IMR-90 (cell line): ENCODE measurements around the gene S100A8. TPM values are rescaled to one million over a fixed set of nuclear protein-coding genes. Genes with fewer than 3 reads are reported as not detected.
A peak's percentile ranks its signal among the peaks of the same experiment; 100 is the strongest.

Experiments
- ATAC-seq: fragments of 200-7000 bp; cut with Tn5 transposase; 2 replicates; pipeline ENCODE4 v1.9.1; 2020; ENCODE audit warnings: low read depth, mild to moderate bottlenecking, moderate library complexity
- BruUV-seq: library from RNA; stranded (reverse); fragments of 400-500 nt; replicated peaks from 2 replicates; lab custom pipeline; 2021; lab: Mats Ljungman, UMichigan
- CTCF ChIA-PET: fragments of 300-600 bp; formaldehyde crosslinking; extraction: SDS; loops from one replicate; lab custom pipeline; 2021; ENCODE audit warnings: antibody characterized with exemption; lab: Yijun Ruan, JAX
- POLR2A ChIA-PET: fragments of 300-600 bp; sonication (Branson Sonifier 250); formaldehyde crosslinking; loops from one replicate; lab custom pipeline; 2022; ENCODE audit warnings: antibody characterized with exemption; ENCODE audit not compliant: unreplicated experiment; lab: Charles Lee
- DNase-seq: peaks from one replicate; pipeline ENCODE4 v3.0.0; 2013
- H2AFZ ChIP-seq: replicated peaks from 2 replicates; pipeline ENCODE3; 2013; ENCODE audit warnings: low read length, mild to moderate bottlenecking; ENCODE audit not compliant: poor library complexity
- H2AK5ac ChIP-seq: 2 replicates; pipeline ENCODE4 v1.6.1; 2013; ENCODE audit warnings: low read depth, low read length, inconsistent platforms
- H2AK9ac ChIP-seq: replicated peaks from 2 replicates; pipeline ENCODE3; 2013; ENCODE audit warnings: mild to moderate bottlenecking, low read depth, low read length, moderate library complexity; ENCODE audit not compliant: poor library complexity
- H2BK120ac ChIP-seq: 2 replicates; pipeline ENCODE4 v1.6.1; 2013; ENCODE audit warnings: low read depth, low read length, inconsistent platforms
- H2BK15ac ChIP-seq: 3 replicates; pipeline ENCODE4 v1.6.1; 2013; ENCODE audit warnings: low read depth, low read length, inconsistent platforms
- H2BK20ac ChIP-seq: 2 replicates; pipeline ENCODE4 v1.6.1; 2013; ENCODE audit warnings: low read depth, mild to moderate bottlenecking, inconsistent platforms, low read length, moderate library complexity
- H2BK5ac ChIP-seq: 2 replicates; pipeline ENCODE4 v1.6.1; 2013; ENCODE audit warnings: mild to moderate bottlenecking, low read depth, low read length, inconsistent platforms; ENCODE audit not compliant: poor library complexity, severe bottlenecking
- H3K14ac ChIP-seq: replicated peaks from 2 replicates; pipeline ENCODE4 v1.6.1; 2013; ENCODE audit warnings: low read depth, low read length, inconsistent platforms
- H3K18ac ChIP-seq: 2 replicates; pipeline ENCODE4 v1.6.1; 2013; ENCODE audit warnings: low read depth, low read length, control low read depth
- H3K23ac ChIP-seq: 2 replicates; pipeline ENCODE4 v1.6.1; 2013; ENCODE audit warnings: low read depth, low read length, inconsistent platforms
- H3K27ac ChIP-seq: 2 replicates; pipeline ENCODE4 v1.5.1; 2013; ENCODE audit warnings: mild to moderate bottlenecking, control low read depth, low read length; ENCODE audit not compliant: insufficient read depth
- H3K27me3 ChIP-seq: 2 replicates; pipeline ENCODE4 v1.6.1; 2013; ENCODE audit warnings: low read length; ENCODE audit not compliant: control insufficient read depth, insufficient read depth
- H3K36me3 ChIP-seq: 2 replicates; pipeline ENCODE4 v1.6.1; 2013; ENCODE audit warnings: low read length, mixed read lengths; ENCODE audit not compliant: control insufficient read depth, insufficient read depth
- H3K4ac ChIP-seq: 2 replicates; pipeline ENCODE4 v1.6.1; 2013; ENCODE audit warnings: low read depth, low read length, inconsistent platforms
- H3K4me1 ChIP-seq: 2 replicates; pipeline ENCODE4 v1.6.1; 2013; ENCODE audit warnings: low read length, mixed read lengths; ENCODE audit not compliant: control insufficient read depth, insufficient read depth
- H3K4me2 ChIP-seq: 2 replicates; pipeline ENCODE4 v1.6.1; 2013; ENCODE audit warnings: low read depth, mild to moderate bottlenecking, control low read depth, low read length, moderate library complexity
- H3K4me3 ChIP-seq: 2 replicates; pipeline ENCODE4 v1.5.1; 2013; ENCODE audit warnings: low read depth, mild to moderate bottlenecking, control low read depth, low read length, moderate library complexity; ENCODE audit not compliant: insufficient read depth
- H3K56ac ChIP-seq: 2 replicates; pipeline ENCODE4 v1.6.1; 2013; ENCODE audit warnings: low read length, inconsistent platforms; ENCODE audit not compliant: insufficient read depth; ENCODE audit errors: extremely low read depth
- H3K79me1 ChIP-seq, 2 experiments: 2 replicates each; pipeline ENCODE4 v1.6.1; 2013; ENCODE audit warnings: low read length in 2 of 2, inconsistent platforms in 1 of 2, low read depth in 1 of 2
- H3K9ac ChIP-seq: 2 replicates; pipeline ENCODE4 v1.6.1; 2013; ENCODE audit warnings: low read depth, low read length, control low read depth
- H3K9me1 ChIP-seq: 2 replicates; pipeline ENCODE4 v1.6.1; 2013; ENCODE audit warnings: low read length, inconsistent platforms; ENCODE audit not compliant: insufficient read depth
- H3K9me3 ChIP-seq: 2 replicates; pipeline ENCODE4 v1.6.1; 2013; ENCODE audit warnings: low read length; ENCODE audit not compliant: control insufficient read depth, insufficient read depth
- H4K20me1 ChIP-seq: 2 replicates; pipeline ENCODE4 v1.6.1; 2013; ENCODE audit warnings: low read length, inconsistent platforms; ENCODE audit not compliant: insufficient read depth
- H4K5ac ChIP-seq: 2 replicates; pipeline ENCODE4 v1.6.1; 2013; ENCODE audit warnings: mild to moderate bottlenecking, low read depth, low read length, control low read depth
- H4K8ac ChIP-seq, 2 experiments: 2 replicates each; pipeline ENCODE4 v1.6.1; 2013; ENCODE audit warnings: low read depth in 2 of 2, low read length in 2 of 2, control low read depth in 1 of 2, inconsistent platforms in 1 of 2
- H4K91ac ChIP-seq: 2 replicates; pipeline ENCODE4 v1.6.1; 2013; ENCODE audit warnings: low read depth, low read length, inconsistent platforms; ENCODE audit not compliant: insufficient read depth
- FOS ChIP-seq: fragments of 150-350 bp; IDR thresholded peaks from 2 replicates; pipeline ENCODE4 v1.6.1; 2016; ENCODE audit warnings: low read depth, low read length
- MAFK ChIP-seq: IDR thresholded peaks from 2 replicates; pipeline ENCODE4 v1.6.1; 2012; ENCODE audit warnings: low read depth, low read length, improper control_type of control experiment
- MXI1 ChIP-seq: IDR thresholded peaks from 2 replicates; pipeline ENCODE4 v1.6.1; 2012; ENCODE audit warnings: low read depth, mild to moderate bottlenecking, low read length, moderate library complexity, borderline replicate concordance
- RAD21 ChIP-seq: IDR thresholded peaks from 2 replicates; pipeline ENCODE4 v1.6.1; 2012; ENCODE audit warnings: low read length, improper control_type of control experiment
- SMC3 ChIP-seq: fragments of 150-350 bp; IDR thresholded peaks from 2 replicates; pipeline ENCODE4 v1.6.1; 2016; ENCODE audit warnings: low read depth, mild to moderate bottlenecking, antibody characterized with exemption, low read length, moderate library complexity
- WGBS, 2 experiments: methylation state at CpG; one replicate each; pipeline versions ENCODE4 v1.1.5 to v1.1.7; 2013; ENCODE audit warnings: missing lambda C conversion rate in 2 of 2; ENCODE audit not compliant: insufficient read length in 1 of 2; ENCODE audit errors: extremely low coverage in 2 of 2; 5-methylcytosine and 5-hydroxymethylcytosine counted together
- dilution Hi-C: fragments of 300-500 bp; cut with HindIII; formaldehyde crosslinking; loops from one replicate; pipeline ENCODE4 v1.14.3; 2018; ENCODE audit warnings: low sequenced_read_pairs; ENCODE audit not compliant: unreplicated experiment
- in situ Hi-C: fragments of 300-500 bp; cut with MboI; formaldehyde crosslinking; loops from 3 replicates; pipeline ENCODE4 v1.14.3; 2019; ENCODE audit warnings: low sequenced_read_pairs, inconsistent platforms, mixed read lengths
- intact Hi-C: fragments of 100-400 bp; cut with micrococcal nuclease; formaldehyde crosslinking; loops from 2 replicates; pipeline ENCODE4 v1.10.0; 2022
- polyA plus RNA-seq, 3 experiments: library from polyadenylated mRNA; depleted of rRNA; stranded (reverse); fragments of >200 nt; gene quantifications; 2 replicates each; pipeline ENCODE4 v1.2.3, GENCODE V29; 2012; ENCODE audit warnings: low replicate concordance in 1 of 3
- total RNA-seq: library from RNA; depleted of rRNA; stranded (reverse); fragments of >200 nt; gene quantifications from 2 replicates; pipeline ENCODE4 v1.2.3, GENCODE V29; 2012
- TF ChIP-seq, protein P1 (sequence below): conservative IDR thresholded peaks from 2 replicates; pipeline ENCODE4 v1.5.1; 2012; ENCODE audit warnings: mild to moderate bottlenecking, low read depth, low read length, improper control_type of control experiment

S100A8 gene
- total and polyA plus RNA-seq, 2 of the 4 experiments (the other 2 are of a cell fraction), result not detected

DNA sequence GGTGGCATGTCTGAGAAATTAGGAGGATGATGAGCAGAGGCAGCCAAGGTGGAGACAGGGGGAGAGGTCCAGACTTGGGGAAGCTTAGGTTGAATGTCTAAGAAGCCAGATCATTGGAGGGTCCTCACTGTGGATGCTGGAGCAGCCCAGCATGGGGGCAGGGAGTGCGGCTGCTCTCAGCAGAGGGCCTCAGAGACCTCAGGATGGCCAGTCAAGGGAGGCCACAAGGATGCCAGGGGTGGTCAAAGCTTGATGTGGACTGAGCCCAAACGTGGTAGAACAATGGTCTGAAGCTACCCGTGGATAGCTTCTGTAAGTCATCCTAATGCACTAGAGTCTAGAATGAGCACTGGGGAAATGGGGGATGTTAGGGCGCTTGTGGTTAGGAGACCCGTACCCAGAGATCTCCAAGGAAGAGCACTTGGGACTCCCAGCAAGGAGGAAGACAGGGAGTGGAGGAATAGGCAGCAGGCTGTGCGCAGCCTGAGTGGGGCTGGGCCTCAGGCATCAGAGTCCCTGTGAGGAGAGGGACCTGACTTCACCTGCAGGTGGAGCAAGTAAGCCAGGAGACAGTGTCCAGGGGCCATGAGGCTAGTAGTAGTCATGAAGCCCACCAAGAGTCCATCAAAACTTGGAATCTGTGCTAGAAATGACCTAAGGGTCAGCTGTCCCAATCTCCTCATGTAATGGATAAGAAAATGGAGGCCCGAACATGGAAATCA is 37.5 kb downstream of the S100A8 start (continued):
- TF ChIP-seq MAFK, result no peak

DNA sequence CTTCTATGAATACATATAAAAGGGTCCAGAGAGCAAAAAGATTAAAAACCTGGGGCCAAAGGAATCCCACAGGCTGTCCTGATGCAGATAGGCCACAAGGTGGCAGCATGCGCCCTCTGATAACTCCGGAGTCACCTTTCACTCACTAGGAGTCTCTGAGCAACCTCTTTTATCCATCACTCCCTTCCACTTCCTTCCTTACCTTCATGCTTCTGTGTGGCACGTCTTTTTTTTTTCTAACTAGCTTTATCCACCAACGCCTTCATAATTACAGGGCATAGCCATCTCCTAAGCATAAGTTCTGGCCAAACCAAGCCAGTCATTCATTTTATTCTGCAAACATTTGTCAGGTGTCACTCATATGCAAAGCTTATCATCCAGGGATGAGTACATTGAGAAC is 38.4 kb downstream of the S100A8 start:
- Histone ChIP-seq H3K9me1 (no peaks in the 10 kb centered on the region), H4K5ac (no peak overlapping the region), H4K8ac (no peak overlapping the region), H2AK9ac (no peak overlapping the region), H3K9ac (no peak overlapping the region), H4K20me1 (no peaks in the 10 kb centered on the region), H3K18ac (no peak overlapping the region), H3K23ac (no peak overlapping the region), H2BK120ac (no peak overlapping the region), H3K4ac (no peak overlapping the region), H3K14ac (no peak overlapping the region), H2BK20ac (no peak overlapping the region), H3K4me2 (no peak overlapping the region), H3K27me3 (peaks cover 4% of the 10 kb centered on the region; the same call in 1 of the 2 replicates), H3K36me3 (no peaks in the 10 kb centered on the region), H3K27ac (no peak overlapping the region), H3K9me3 (no peaks in the 10 kb centered on the region), H3K4me3 (no peak overlapping the region), H4K91ac (no peak overlapping the region), H3K4me1 (no peaks in the 10 kb centered on the region), H3K56ac (no peak overlapping the region), H3K79me1 (no peaks in the 10 kb centered on the region), H2AFZ (no peak overlapping the region), H2BK15ac (no peak overlapping the region), H2AK5ac (no peak overlapping the region), H2BK5ac (no peak overlapping the region)
- ChIA-PET CTCF (interaction anchor here (0.6 to 3.8 kb wide), 11 partner anchors 9 to 433 kb away, joined by 3 to 41 read pairs (median 4); no protein-coding TSS in a partner anchor), POLR2A (no interaction called here)
- no TSS peak for BruUV-seq
- peak; percentile 93 for ATAC-seq
- dilution Hi-C loops (no loop called here), intact Hi-C loops (loop anchor here (1.0 kb wide), 4 partner anchors 143 to 397 kb away; no protein-coding TSS in a partner anchor), in situ Hi-C loops (no loop called here)
- 0% methylated on average over 1 of the region's 4 CpGs; no CpG with 5 or more reads in 1 of the 2 experiments for whole genome bisulfite sequencing, 2 experiments
- peak; percentile 91 for TF ChIP-seq RAD21
- TF ChIP-seq SMC3, result peak; percentile 72
- no peak for TF ChIP-seq MXI1
- TF ChIP-seq FOS, result no peak
- TF ChIP-seq, protein P1, sequence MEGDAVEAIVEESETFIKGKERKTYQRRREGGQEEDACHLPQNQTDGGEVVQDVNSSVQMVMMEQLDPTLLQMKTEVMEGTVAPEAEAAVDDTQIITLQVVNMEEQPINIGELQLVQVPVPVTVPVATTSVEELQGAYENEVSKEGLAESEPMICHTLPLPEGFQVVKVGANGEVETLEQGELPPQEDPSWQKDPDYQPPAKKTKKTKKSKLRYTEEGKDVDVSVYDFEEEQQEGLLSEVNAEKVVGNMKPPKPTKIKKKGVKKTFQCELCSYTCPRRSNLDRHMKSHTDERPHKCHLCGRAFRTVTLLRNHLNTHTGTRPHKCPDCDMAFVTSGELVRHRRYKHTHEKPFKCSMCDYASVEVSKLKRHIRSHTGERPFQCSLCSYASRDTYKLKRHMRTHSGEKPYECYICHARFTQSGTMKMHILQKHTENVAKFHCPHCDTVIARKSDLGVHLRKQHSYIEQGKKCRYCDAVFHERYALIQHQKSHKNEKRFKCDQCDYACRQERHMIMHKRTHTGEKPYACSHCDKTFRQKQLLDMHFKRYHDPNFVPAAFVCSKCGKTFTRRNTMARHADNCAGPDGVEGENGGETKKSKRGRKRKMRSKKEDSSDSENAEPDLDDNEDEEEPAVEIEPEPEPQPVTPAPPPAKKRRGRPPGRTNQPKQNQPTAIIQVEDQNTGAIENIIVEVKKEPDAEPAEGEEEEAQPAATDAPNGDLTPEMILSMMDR, result peak; percentile 92
- DNase-seq, result peak; percentile 62
